Adrenal gland (tissue), 12 donors: Measurements from ENCODE around the gene C21orf91. TPM values are rescaled to one million over a fixed set of nuclear protein-coding genes. Genes with fewer than 3 reads are reported as not detected.
A peak's percentile ranks its signal among the peaks of the same experiment; 100 is the strongest.

ENCODE experiments used
- DNase-seq, 7 donors: peaks; one replicate each; pipeline ENCODE4 v3.0.0-alpha.2; 2019 to 2020
- H3K27ac ChIP-seq, 5 donors: fragments of 200-600 bp; sonication (generic) in 4 of 5; 1 replicate in 3 of 5; 2 replicates in 2 of 5; pipeline versions ENCODE4 v1.5.1 to v1.8.0; 2016 to 2020; ENCODE audit warnings: mild to moderate bottlenecking in 1 of 5
- H3K27me3 ChIP-seq: fragments of 200-600 bp; 2 replicates; pipeline ENCODE4 v1.8.0; 2021
- H3K36me3 ChIP-seq, 2 donors: fragments of 200-600 bp; replicated peaks in 1 of 2; 1 replicate in 1 of 2; 2 replicates in 1 of 2; pipeline versions ENCODE4 v1.5.1 to v1.8.0; 2018 to 2022
- H3K4me1 ChIP-seq, 2 donors: fragments of 200-600 bp; replicated peaks in 1 of 2; 1 replicate in 1 of 2; 2 replicates in 1 of 2; pipeline versions ENCODE4 v1.5.1 to v1.8.0; 2018 to 2021
- H3K4me3 ChIP-seq, 4 donors: fragments of 200-600 bp; sonication (generic) in 3 of 4; one replicate each; pipeline ENCODE4 v1.5.1; 2016 to 2018
- H3K9me3 ChIP-seq, 3 donors: fragments of 200-600 bp; sonication (generic) in 1 of 3; replicated peaks in 1 of 3; 1 replicate in 2 of 3; 2 replicates in 1 of 3; pipeline versions ENCODE4 v1.5.1 to v1.8.0; 2016 to 2021
- CTCF ChIP-seq, 6 experiments: fragments of 450-650 bp in 4 of 6; fragments of 200-600 bp in 2 of 6; sonication (generic) in 1 of 6; IDR thresholded peaks; 1 replicate in 5 of 6; 2 replicates in 1 of 6; pipeline versions ENCODE4 v1.5.1 to v1.8.0; 2016 to 2021; ENCODE audit warnings: antibody characterized with exemption in 6 of 6, mild to moderate bottlenecking in 2 of 6, moderate library complexity in 1 of 6
- POLR2A ChIP-seq, 2 donors: fragments of 450-650 bp; IDR thresholded peaks; one replicate each; pipeline ENCODE4 v1.6.1; 2017; ENCODE audit warnings: antibody characterized with exemption in 2 of 2, mild to moderate bottlenecking in 2 of 2, moderate library complexity in 1 of 2
- WGBS, 4 donors: extraction: QIAGEN DNeasy Blood & Tissue Kit in 2 of 4; methylation state at CpG; one replicate each; pipeline versions ENCODE4 v1.1.5 to v1.1.7; 2013 to 2017; 5-methylcytosine and 5-hydroxymethylcytosine counted together
- intact Hi-C, 2 donors: fragments of 100-400 bp; cut with DNase I; formaldehyde crosslinking; loops; one replicate each; pipeline versions ENCODE4 v1.14.1 to v1.15.0; 2022 to 2023
- polyA plus RNA-seq, 3 donors: library from polyadenylated mRNA; stranded (reverse); fragments of 200-250 nt in 2 of 3; fragments of 350-450 nt in 1 of 3; fragmentation: Illumina TruSeq in 1 of 3; extraction: RNeasy Lipid Tissue Mini Kit (QIAGEN cat#74804) in 1 of 3; gene quantifications; one replicate each; pipeline ENCODE4 v1.2.3, GENCODE V29; 2013 to 2014
- total RNA-seq, 9 donors: library from RNA; depleted of rRNA in 4 of 9; stranded (reverse); fragments of >200 nt in 4 of 9; fragments of 120-200 nt in 1 of 9; fragmentation: NEBNext Ultra II Directional in 1 of 9; extraction: Animal tissue kit (Norgen Biotek cat#: 25700) in 1 of 9; gene quantifications; one replicate each; pipeline versions ENCODE4 v1.1.0 to v1.2.4, GENCODE V29; 2013 to 2023
- donor health status: healthy with polysubstance abuse.
- donor health status: Bipolar disorder and iron deficiency.
- donor health status: DM: yes; HTN: yes; CAD: no.
- donor health status: DM: no; HTN: no; CAD: no.
- donor health status: DM: no; HTN: no; CAD: no.
- donor health status: DM: yes; HTN: yes; CAD: no.

C21orf91 gene
- total and polyA plus RNA-seq, 12 donors: 1.9 to 19.1 (median 9.5) TPM

GRCh38 chr21:17823846-17824245, 4.7 kb upstream of the C21orf91 start:
- Histone ChIP-seq H3K9me3 (no peaks in the 10 kb centered on the region), H3K4me1 (no peaks in the 10 kb centered on the region), H3K4me3 (no peak overlapping the region), H3K27me3 (no peaks in the 10 kb centered on the region), H3K27ac (no peak overlapping the region), H3K36me3 (no peaks in the 10 kb centered on the region)
- intact Hi-C loops: no loop called here
- 62 to 74% (median 68%) methylated on average over 4 to 6 of the region's 6 CpGs for WGBS, 4 donors
- TF ChIP-seq CTCF (IDR thresholded peaks at IDR 0.05) (no peak), POLR2A (IDR thresholded peaks at IDR 0.05) (no peak)
- no peak for DNase-seq

GRCh38 chr21:17821121-17821520, 2.0 kb upstream of the C21orf91 start:
- Histone ChIP-seq H3K36me3 (no peaks in the 10 kb centered on the region), H3K9me3 (no peaks in the 10 kb centered on the region), H3K4me1 (peaks cover 10 to 23% of the 10 kb centered on the region in 2 donors), H3K4me3 (no peak overlapping the region), H3K27ac (no peak overlapping the region), H3K27me3 (no peaks in the 10 kb centered on the region)
- TF ChIP-seq CTCF (IDR thresholded peaks at IDR 0.05): no peak
- TF ChIP-seq POLR2A (IDR thresholded peaks at IDR 0.05): no peak
- intact Hi-C loops: no loop called here
- WGBS, 4 donors: 81 to 88% (median 86%) methylated on average over 3 of the region's 3 CpGs
- no peak for DNase-seq

GRCh38 chr21:17819877-17820229, 697 bp upstream of the C21orf91 start:
- no peaks in the 10 kb centered on the region for H3K9me3 ChIP-seq
- H3K27me3 ChIP-seq: no peaks in the 10 kb centered on the region
- H3K4me3 ChIP-seq: peak overlapping the region; percentile 38 to 90 (median 79)
- peak in 1 of 7 donors; percentile 69 for DNase-seq
- WGBS, 4 donors: 2 to 3% (median 2%) methylated on average over 6 of the region's 6 CpGs
- peak in 2 of 6 experiments; percentile 17 to 29 for TF ChIP-seq CTCF (IDR thresholded peaks at IDR 0.05)
- TF ChIP-seq POLR2A (IDR thresholded peaks at IDR 0.05): no peak
- H3K36me3 ChIP-seq: no peaks in the 10 kb centered on the region
- intact Hi-C loops: no loop called here
- H3K27ac ChIP-seq: peak overlapping the region; percentile 62 to 94 (median 91)
- peaks cover 10 to 25% of the 10 kb centered on the region in 2 donors for H3K4me1 ChIP-seq

- H3K9me3 ChIP-seq: no peaks in the 10 kb centered on the region
- peak overlapping the region; percentile 62 to 94 (median 91) for H3K27ac ChIP-seq
- H3K27me3 ChIP-seq: no peaks in the 10 kb centered on the region
- TF ChIP-seq CTCF (IDR thresholded peaks at IDR 0.05) (no peak), POLR2A (IDR thresholded peaks at IDR 0.05) (peak in 1 of 2 donors; percentile 29)
- 1 to 5% (median 1%) methylated on average over 6 to 56 of the region's 56 CpGs for WGBS, 4 donors
- intact Hi-C loops: no loop called here
- peaks cover 15 to 36% of the 10 kb centered on the region in 2 donors for H3K4me1 ChIP-seq
- DNase-seq: peak; percentile 22 to 57 (median 48)
- peak overlapping the region; percentile 74 to 90 (median 82) for H3K4me3 ChIP-seq
- no peaks in the 10 kb centered on the region for H3K36me3 ChIP-seq
These were observed 706 bp downstream of the C21orf91 start for GRCh38 chr21:17818186-17819113.
